Gastrocnemius medialis (tissue), 4 donors: ENCODE measurements around the gene RPL27A. TPM values are rescaled to one million over a fixed set of nuclear protein-coding genes. Genes with fewer than 3 reads are reported as not detected.

ENCODE experiments used
- ATAC-seq, 2 donors: fragments of 150-250 bp; one replicate each; pipeline ENCODE4 v1.9.1; 2016
- DNase-seq, 2 donors: peaks; one replicate each; pipeline ENCODE4 v3.0.0-alpha.2; 2019
- H3K27ac ChIP-seq, 4 donors: fragments of 200-600 bp; sonication (generic); 1 replicate in 1 of 4; 2 replicates in 3 of 4; pipeline ENCODE4 v1.5.1; 2016 to 2018; ENCODE audit warnings: mild to moderate bottlenecking in 2 of 4, moderate library complexity in 1 of 4
- H3K27me3 ChIP-seq, 3 donors: fragments of 200-600 bp; sonication (generic) in 2 of 3; 1 replicate in 1 of 3; 2 replicates in 2 of 3; pipeline versions ENCODE4 v1.5.1 to v1.6.0; 2016 to 2019; ENCODE audit warnings: mild to moderate bottlenecking in 1 of 3, moderate library complexity in 1 of 3
- H3K36me3 ChIP-seq, 2 donors: fragments of 200-600 bp; sonication (generic) in 1 of 2; one replicate each; pipeline ENCODE4 v1.5.1; 2017 to 2018
- H3K4me1 ChIP-seq, 2 donors: fragments of 200-600 bp; sonication (generic) in 1 of 2; one replicate each; pipeline ENCODE4 v1.5.1; 2016 to 2017; ENCODE audit warnings: mild to moderate bottlenecking in 2 of 2
- H3K4me3 ChIP-seq, 4 donors: fragments of 200-600 bp; sonication (generic) in 3 of 4; 1 replicate in 1 of 4; 2 replicates in 3 of 4; pipeline ENCODE4 v1.5.1; 2016 to 2019; ENCODE audit warnings: mild to moderate bottlenecking in 2 of 4
- H3K9me3 ChIP-seq, 3 donors: fragments of 200-600 bp; sonication (generic) in 2 of 3; 1 replicate in 1 of 3; 2 replicates in 2 of 3; pipeline ENCODE4 v1.5.1; 2016 to 2019
- CTCF ChIP-seq, 5 experiments: fragments of 450-650 bp in 3 of 5; fragments of 200-600 bp in 2 of 5; sonication (generic) in 2 of 5; IDR thresholded peaks in 4 of 5; conservative IDR thresholded peaks in 1 of 5; 1 replicate in 4 of 5; 2 replicates in 1 of 5; pipeline ENCODE4 v1.5.1; 2016 to 2019; ENCODE audit warnings: antibody characterized with exemption in 5 of 5, mild to moderate bottlenecking in 3 of 5, moderate library complexity in 3 of 5
- POLR2A ChIP-seq, 2 donors: fragments of 450-650 bp; IDR thresholded peaks; one replicate each; pipeline ENCODE4 v1.6.1; 2017; ENCODE audit warnings: antibody characterized with exemption in 2 of 2, mild to moderate bottlenecking in 2 of 2, moderate library complexity in 2 of 2
- in situ Hi-C, 4 donors: fragments of 200-750 bp; cut with MboI; loops; one replicate each; pipeline versions ENCODE4 v1.15.0 to v1.8.0; 2017; ENCODE audit warnings: low sequenced_read_pairs in 4 of 4
- intact Hi-C: fragments of 100-400 bp; cut with DNase I; formaldehyde crosslinking; loops from one replicate; pipeline ENCODE4 v1.15.1; 2023; ENCODE audit warnings: low total_unique reads
- total RNA-seq, 4 donors: library from RNA; depleted of rRNA; stranded (reverse); fragments of >200 nt; gene quantifications; one replicate each; pipeline versions ENCODE4 v1.1.0 to v1.2.3, GENCODE V29; 2016

The RPL27A gene
- total RNA-seq, 4 donors from 2014 or later = 598 to 693 (median 633) TPM

GRCh38 chr11:8701891-8702597 lies 19.5 kb downstream of the RPL27A start:
- DNase-seq (no peak), ATAC-seq (no peak)
- peaks cover 9 to 16% of the 10 kb centered on the region in 2 donors for H3K4me1 ChIP-seq
- intact Hi-C loops = no loop called here
- no peaks in the 10 kb centered on the region for H3K27me3 ChIP-seq
- H3K36me3 ChIP-seq = peaks cover 0 to 6% of the 10 kb centered on the region in 2 donors
- no peaks in the 10 kb centered on the region for H3K9me3 ChIP-seq
- in situ Hi-C loops = no loop called here
- H3K4me3 ChIP-seq = no peak overlapping the region
- no peak overlapping the region for H3K27ac ChIP-seq
- TF ChIP-seq CTCF (IDR thresholded peaks at IDR 0.05 in 4 of 5, conservative IDR thresholded peaks at IDR 0.05 in 1 of 5) (no peak), POLR2A (IDR thresholded peaks at IDR 0.05) (no peak)

- no peaks in the 10 kb centered on the region for H3K9me3 ChIP-seq
- no peak overlapping the region for H3K27ac ChIP-seq
- in situ Hi-C loops = no loop called here
- peaks cover 0 to 1% of the 10 kb centered on the region in 2 donors for H3K36me3 ChIP-seq
- H3K4me3 ChIP-seq = no peak overlapping the region
- TF ChIP-seq CTCF (IDR thresholded peaks at IDR 0.05 in 4 of 5, conservative IDR thresholded peaks at IDR 0.05 in 1 of 5) = no peak
- TF ChIP-seq POLR2A (IDR thresholded peaks at IDR 0.05) = no peak
- intact Hi-C loops = no loop called here
- DNase-seq (peak in 1 of 2 donors; percentile 9), ATAC-seq (no peak)
- H3K4me1 ChIP-seq = peaks cover 14 to 21% of the 10 kb centered on the region in 2 donors
- no peaks in the 10 kb centered on the region for H3K27me3 ChIP-seq
These were observed 20.0 kb downstream of the RPL27A start for GRCh38 chr11:8702598-8702915.

GRCh38 chr11:8704136-8704535 lies 21.5 kb downstream of the RPL27A start:
- intact Hi-C loops (no loop called here), in situ Hi-C loops (no loop called here)
- no peak overlapping the region for H3K27ac ChIP-seq
- ATAC-seq (no peak), DNase-seq (no peak)
- H3K36me3 ChIP-seq = no peaks in the 10 kb centered on the region
- no peaks in the 10 kb centered on the region for H3K27me3 ChIP-seq
- TF ChIP-seq CTCF (IDR thresholded peaks at IDR 0.05 in 4 of 5, conservative IDR thresholded peaks at IDR 0.05 in 1 of 5) = no peak
- TF ChIP-seq POLR2A (IDR thresholded peaks at IDR 0.05) = no peak
- H3K4me3 ChIP-seq = no peak overlapping the region
- peaks cover 30 to 37% of the 10 kb centered on the region in 2 donors for H3K4me1 ChIP-seq
- no peaks in the 10 kb centered on the region for H3K9me3 ChIP-seq

- in situ Hi-C loops = no loop called here
- no peak overlapping the region for H3K4me3 ChIP-seq
- TF ChIP-seq POLR2A (IDR thresholded peaks at IDR 0.05) = no peak
- TF ChIP-seq CTCF (IDR thresholded peaks at IDR 0.05 in 4 of 5, conservative IDR thresholded peaks at IDR 0.05 in 1 of 5) = no peak
- H3K36me3 ChIP-seq = no peaks in the 10 kb centered on the region
- H3K27me3 ChIP-seq = no peaks in the 10 kb centered on the region
- no peak for DNase-seq
- H3K27ac ChIP-seq = no peak overlapping the region
- H3K4me1 ChIP-seq = peaks cover 34 to 37% of the 10 kb centered on the region in 2 donors
- no peaks in the 10 kb centered on the region for H3K9me3 ChIP-seq
- ATAC-seq = no peak
- intact Hi-C loops = no loop called here
These were observed 22.6 kb downstream of the RPL27A start for GRCh38 chr11:8705146-8705545.
